Esophagus squamous epithelium (tissue), 5 donors: ENCODE measurements around the gene NAP1L5. TPM values are rescaled to one million over a fixed set of nuclear protein-coding genes. Genes with fewer than 3 reads are reported as not detected.

Source experiments
- DNase-seq: peaks from one replicate; lab custom pipeline; 2025; lab: John Stamatoyannopoulos, UW
- H3K27ac ChIP-seq, 4 donors: fragments of 200-600 bp; sonication (generic); one replicate each; pipeline ENCODE4 v1.5.1; 2016 to 2019; ENCODE audit warnings: mild to moderate bottlenecking in 1 of 4
- H3K27me3 ChIP-seq, 4 donors: fragments of 200-600 bp; sonication (generic); 1 replicate in 3 of 4; 2 replicates in 1 of 4; pipeline versions ENCODE4 v1.5.1 to v1.6.0; 2017 to 2021; ENCODE audit warnings: antibody characterized with exemption in 1 of 4
- H3K36me3 ChIP-seq, 3 donors: fragments of 200-600 bp; sonication (generic); one replicate each; pipeline ENCODE4 v1.5.1; 2016 to 2019
- H3K4me1 ChIP-seq, 3 donors: fragments of 200-600 bp; sonication (generic); one replicate each; pipeline ENCODE4 v1.5.1; 2017 to 2019
- H3K4me3 ChIP-seq, 4 donors: fragments of 200-600 bp; sonication (generic); 1 replicate in 3 of 4; 2 replicates in 1 of 4; pipeline ENCODE4 v1.5.1; 2016 to 2019; ENCODE audit warnings: mild to moderate bottlenecking in 2 of 4, moderate library complexity in 1 of 4
- H3K9me3 ChIP-seq, 3 donors: fragments of 200-600 bp; sonication (generic); one replicate each; pipeline ENCODE4 v1.5.1; 2016 to 2019
- CTCF ChIP-seq, 6 experiments: fragments of 450-650 bp in 4 of 6; fragments of 200-600 bp in 2 of 6; sonication (generic) in 2 of 6; IDR thresholded peaks; one replicate each; pipeline ENCODE4 v1.5.1; 2016 to 2019; ENCODE audit warnings: antibody characterized with exemption in 6 of 6, mild to moderate bottlenecking in 4 of 6, moderate library complexity in 4 of 6
- POLR2A ChIP-seq, 4 donors: fragments of 450-650 bp; IDR thresholded peaks; one replicate each; pipeline ENCODE4 v1.6.1; 2017; ENCODE audit warnings: antibody characterized with exemption in 4 of 4, mild to moderate bottlenecking in 4 of 4, moderate library complexity in 3 of 4
- WGBS, 2 donors: methylation state at CpG; one replicate each; pipeline ENCODE4 v1.1.5; 2018; 5-methylcytosine and 5-hydroxymethylcytosine counted together
- intact Hi-C: fragments of 100-400 bp; cut with DNase I; formaldehyde crosslinking; loops from one replicate; pipeline ENCODE4 v1.15.0; 2022
- total RNA-seq, 4 donors: library from RNA; depleted of rRNA; stranded (reverse); fragments of >200 nt; gene quantifications; one replicate each; pipeline ENCODE4 v1.1.0, GENCODE V29; 2016
- donor health status: DM: yes; HTN: yes; CAD: no.

NAP1L5 gene
- total RNA-seq, 4 donors from 2014 or later, result 0.42 to 3.1 (median 1.8) TPM

GRCh38 chr4:88674979-88675378 lies 22.6 kb downstream of the NAP1L5 start:
- Histone ChIP-seq H3K9me3 (no peaks in the 10 kb centered on the region), H3K27ac (no peak overlapping the region), H3K36me3 (peaks cover 0 to 71% (median 12%) of the 10 kb centered on the region in 3 donors), H3K27me3 (no peaks in the 10 kb centered on the region), H3K4me3 (no peak overlapping the region), H3K4me1 (no peaks in the 10 kb centered on the region)
- intact Hi-C loops, result no loop called here
- 92 to 96% methylated on average over 2 of the region's 2 CpGs for WGBS, 2 donors
- TF ChIP-seq CTCF (IDR thresholded peaks at IDR 0.05), result no peak
- TF ChIP-seq POLR2A (IDR thresholded peaks at IDR 0.05), result no peak
- no peak for DNase-seq

DNA sequence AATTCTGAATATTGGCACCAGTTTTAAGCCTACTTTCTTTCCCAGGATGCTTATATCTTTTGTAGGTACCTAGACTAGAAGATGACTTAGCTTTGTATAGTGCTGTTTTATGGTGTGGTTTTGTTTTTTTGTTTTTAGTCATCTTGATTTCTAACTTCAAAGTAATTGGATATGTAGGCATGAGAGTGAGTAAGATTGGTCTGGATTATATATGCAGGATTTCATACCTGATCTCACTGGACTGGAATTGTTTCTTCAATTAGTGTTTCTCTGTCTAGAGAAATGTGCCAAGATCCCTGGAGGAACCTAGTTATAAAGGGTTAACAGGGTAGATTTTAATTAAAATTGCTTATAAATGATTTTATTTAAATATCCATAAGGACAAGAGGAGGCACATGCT lies 23.1 kb downstream of the NAP1L5 start:
- peaks cover 0 to 71% (median 10%) of the 10 kb centered on the region in 3 donors for H3K36me3 ChIP-seq

DNA sequence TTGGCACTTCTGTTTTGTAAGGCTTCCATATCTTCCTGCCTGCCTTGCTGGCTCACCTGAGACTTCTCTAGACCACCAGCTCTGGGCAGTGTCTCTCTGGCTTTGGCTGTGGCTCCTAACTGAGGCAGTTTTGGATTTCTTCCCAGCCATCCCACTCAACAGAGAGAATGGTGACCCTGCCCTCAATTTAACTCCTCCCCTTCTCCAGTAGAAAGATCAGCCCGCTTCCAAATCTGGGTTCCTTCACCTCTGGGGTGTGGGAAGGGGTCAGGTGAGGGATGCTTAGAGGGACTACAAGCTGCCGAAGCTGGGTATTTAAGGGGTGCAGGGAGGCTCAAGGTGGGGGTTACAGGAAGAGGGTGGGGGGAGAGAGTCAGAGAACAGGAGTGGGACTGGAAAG lies 23.7 kb downstream of the NAP1L5 start:
- DNase-seq, result no peak
- Histone ChIP-seq H3K9me3 (no peaks in the 10 kb centered on the region), H3K27me3 (no peaks in the 10 kb centered on the region), H3K36me3 (peaks cover 0 to 71% (median 5%) of the 10 kb centered on the region in 3 donors), H3K4me1 (no peaks in the 10 kb centered on the region), H3K27ac (no peak overlapping the region), H3K4me3 (no peak overlapping the region)
- WGBS, 2 donors, result 100% methylated on average over 1 of the region's 2 CpGs; no CpG with 5 or more reads in 1 of the 2 donors
- intact Hi-C loops, result no loop called here
- no peak for TF ChIP-seq CTCF (IDR thresholded peaks at IDR 0.05)
- no peak for TF ChIP-seq POLR2A (IDR thresholded peaks at IDR 0.05)

More for the DNA sequence above, 23.1 kb downstream of the NAP1L5 start:
- TF ChIP-seq POLR2A (IDR thresholded peaks at IDR 0.05) (no peak), CTCF (IDR thresholded peaks at IDR 0.05) (no peak)
- H3K27me3 ChIP-seq, result no peaks in the 10 kb centered on the region
- H3K4me1 ChIP-seq, result no peaks in the 10 kb centered on the region
- no peaks in the 10 kb centered on the region for H3K9me3 ChIP-seq
- H3K27ac ChIP-seq, result no peak overlapping the region
- no peak overlapping the region for H3K4me3 ChIP-seq
- intact Hi-C loops, result no loop called here
- no peak for DNase-seq

DNA sequence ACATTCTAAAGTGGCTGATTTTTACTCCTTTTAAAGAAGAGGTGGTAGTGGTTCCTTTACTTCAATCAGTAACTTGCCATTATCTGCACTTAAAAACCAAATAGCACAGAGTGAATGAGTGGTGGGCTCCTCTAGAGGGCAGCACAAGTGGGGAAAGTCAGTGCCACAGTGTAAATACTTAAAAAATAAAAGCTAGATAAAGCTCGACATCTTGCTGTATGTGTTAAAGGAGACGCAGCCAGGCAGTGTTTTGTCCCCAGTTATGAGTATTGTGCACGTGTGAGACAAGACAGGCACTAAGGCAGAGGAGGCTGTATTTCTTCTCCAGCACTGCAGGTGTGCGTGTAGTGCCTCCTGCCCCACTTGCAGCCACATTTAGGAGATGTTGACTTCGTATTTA lies 24.6 kb downstream of the NAP1L5 start:
- Histone ChIP-seq H3K9me3 (no peaks in the 10 kb centered on the region), H3K36me3 (peaks cover 0 to 71% (median 0%) of the 10 kb centered on the region in 3 donors), H3K4me1 (no peaks in the 10 kb centered on the region), H3K27me3 (no peaks in the 10 kb centered on the region), H3K4me3 (no peak overlapping the region), H3K27ac (no peak overlapping the region)
- intact Hi-C loops, result no loop called here
- TF ChIP-seq CTCF (IDR thresholded peaks at IDR 0.05), result peak in 4 of 6 experiments; percentile 3 to 37 (median 22)
- no peak for TF ChIP-seq POLR2A (IDR thresholded peaks at IDR 0.05)
- no peak for DNase-seq
- WGBS, 2 donors, result 71 to 79% methylated on average over 5 of the region's 5 CpGs

DNA sequence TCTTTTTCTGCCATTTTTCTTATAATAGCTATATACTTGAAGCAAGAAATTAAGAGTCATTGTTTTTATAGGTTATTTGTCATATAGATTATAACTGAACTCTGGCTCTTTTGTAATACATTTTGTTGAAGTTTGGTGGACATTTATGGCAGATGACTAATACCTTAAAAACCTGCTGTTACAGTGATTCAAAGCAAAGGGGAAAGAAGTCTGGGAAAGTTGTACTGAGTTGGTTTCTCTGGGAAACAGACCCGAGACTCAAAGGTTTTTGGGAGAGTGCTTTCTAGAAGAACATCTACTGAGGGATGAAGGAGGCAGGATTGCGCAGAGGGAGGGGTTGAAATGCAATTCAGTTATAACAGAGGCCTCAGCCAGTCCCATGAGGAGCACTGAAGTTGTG lies 35.9 kb downstream of the NAP1L5 start:
- WGBS, 2 donors, result 80 to 84% methylated on average over 2 of the region's 2 CpGs
- TF ChIP-seq POLR2A (IDR thresholded peaks at IDR 0.05) (no peak), CTCF (IDR thresholded peaks at IDR 0.05) (no peak)
- intact Hi-C loops, result loop anchor here (5.0 kb wide), 1 partner anchor 129 kb away; no protein-coding TSS in a partner anchor

More for the DNA sequence above, 35.9 kb downstream of the NAP1L5 start:
- H3K36me3 ChIP-seq, result peaks cover 0 to 81% (median 0%) of the 10 kb centered on the region in 3 donors
- H3K27me3 ChIP-seq, result no peaks in the 10 kb centered on the region
- DNase-seq, result no peak
- no peaks in the 10 kb centered on the region for H3K9me3 ChIP-seq
- no peak overlapping the region for H3K4me3 ChIP-seq
- H3K27ac ChIP-seq, result no peak overlapping the region
- peaks cover 0 to 8% (median 0%) of the 10 kb centered on the region in 3 donors for H3K4me1 ChIP-seq
